DMS153 treated with DMSO at 0.1 percent for 48 hours (cell line): ENCODE results near the gene RCN2.

Source experiments
- DNase-seq: peaks from one replicate; lab custom pipeline; 2025; ENCODE audit not compliant: unreplicated experiment; lab: John Stamatoyannopoulos, UW

The RCN2 gene

GRCh38 chr15:76973906-76974305 is 42.4 kb downstream of the RCN2 start:
- no peak for DNase-seq

- no peak for DNase-seq
Observed at GRCh38 chr15:76974456-76975036, 43.0 kb downstream of the RCN2 start.

- no peak for DNase-seq
Observed at GRCh38 chr15:76976141-76976540, 44.6 kb downstream of the RCN2 start.

GRCh38 chr15:76976572-76977270 is 45.2 kb downstream of the RCN2 start:
- DNase-seq = no peak

- DNase-seq = no peak
Observed at GRCh38 chr15:76978522-76979330, 47.2 kb downstream of the RCN2 start.

GRCh38 chr15:76979331-76979925 is 47.9 kb downstream of the RCN2 start:
- no peak for DNase-seq

- DNase-seq = no peak
Observed at GRCh38 chr15:76979996-76980520, 48.5 kb downstream of the RCN2 start.

GRCh38 chr15:76982356-76982755 is 50.8 kb downstream of the RCN2 start:
- no peak for DNase-seq

GRCh38 chr15:76982756-76983155 is 51.2 kb downstream of the RCN2 start:
- no peak for DNase-seq

GRCh38 chr15:76983590-76984375 is 52.2 kb downstream of the RCN2 start:
- DNase-seq = no peak

GRCh38 chr15:76986743-76987142 is 55.2 kb downstream of the RCN2 start:
- DNase-seq = no peak

- no peak for DNase-seq
Observed at GRCh38 chr15:76987276-76987675, 55.7 kb downstream of the RCN2 start.

- DNase-seq = no peak
Observed at GRCh38 chr15:76987896-76988860, 56.6 kb downstream of the RCN2 start.

- DNase-seq = no peak
Observed at GRCh38 chr15:76988867-76989780, 57.6 kb downstream of the RCN2 start.

- no peak for DNase-seq
Observed at GRCh38 chr15:76991048-76991447, 59.5 kb downstream of the RCN2 start.

GRCh38 chr15:76991741-76992645 is 60.4 kb downstream of the RCN2 start:
- no peak for DNase-seq

- no peak for DNase-seq
Observed at GRCh38 chr15:76993114-76993725, 61.7 kb downstream of the RCN2 start.
